Astrocyte of the spinal cord (primary cell): ENCODE measurements around the gene NAA25.

Source experiments
- DNase-seq: peaks from one replicate; pipeline ENCODE4 v3.0.0; 2011; ENCODE audit warnings: low read depth, low spot score
- H3K4me3 ChIP-seq: 2 replicates; pipeline ENCODE4 v1.5.1; 2011; ENCODE audit warnings: low read depth, mild to moderate bottlenecking, low read length, moderate library complexity
- CTCF ChIP-seq: IDR thresholded peaks from 2 replicates; pipeline ENCODE4 v1.5.1; 2012; ENCODE audit warnings: low read depth, mild to moderate bottlenecking, low read length, inconsistent platforms
- in situ Hi-C: cut with HindIII; loops from 2 replicates; pipeline ENCODE4 v1.10.0; 2017; ENCODE audit warnings: low sequenced_read_pairs

Gene NAA25

GRCh38 chr12:112146123-112146522, 37.5 kb upstream of the NAA25 start:
- DNase-seq: no peak
- H3K4me3 ChIP-seq: no peak overlapping the region
- TF ChIP-seq CTCF: no peak
- in situ Hi-C loops: no loop called here

- H3K4me3 ChIP-seq: no peak overlapping the region
- DNase-seq: no peak
- no peak for TF ChIP-seq CTCF
- in situ Hi-C loops: no loop called here
Measured at GRCh38 chr12:112140728-112141127, 32.1 kb upstream of the NAA25 start.

- no peak for DNase-seq
- in situ Hi-C loops: no loop called here
- no peak overlapping the region for H3K4me3 ChIP-seq
- no peak for TF ChIP-seq CTCF
Measured at GRCh38 chr12:112134731-112135130, 26.1 kb upstream of the NAA25 start.

GRCh38 chr12:112133418-112133817, 24.8 kb upstream of the NAA25 start:
- DNase-seq: no peak
- in situ Hi-C loops: no loop called here
- no peak for TF ChIP-seq CTCF
- H3K4me3 ChIP-seq: no peak overlapping the region

- in situ Hi-C loops: no loop called here
- DNase-seq: no peak
Measured at GRCh38 chr12:112131686-112132085, 23.1 kb upstream of the NAA25 start.

GRCh38 chr12:112130441-112130998, 21.9 kb upstream of the NAA25 start:
- peak; percentile 38 for DNase-seq
- in situ Hi-C loops: no loop called here

More at GRCh38 chr12:112131686-112132085, 23.1 kb upstream of the NAA25 start:
- TF ChIP-seq CTCF: no peak
- H3K4me3 ChIP-seq: no peak overlapping the region

More at GRCh38 chr12:112130441-112130998, 21.9 kb upstream of the NAA25 start:
- H3K4me3 ChIP-seq: no peak overlapping the region
- TF ChIP-seq CTCF: no peak
